GM18511 (cell line): Measurements from ENCODE around the gene OBI1.

Experiments used
- ATAC-seq: cut with Tn5 transposase; IDR thresholded peaks from one replicate; pipeline ENCODE4 v1.9.1; 2021; ENCODE audit warnings: mild to moderate bottlenecking, moderate library complexity; ENCODE audit not compliant: unreplicated experiment

The OBI1 gene

GRCh38 chr13:78593129-78593528, 65.8 kb downstream of the OBI1 start:
- no peak for ATAC-seq

DNA sequence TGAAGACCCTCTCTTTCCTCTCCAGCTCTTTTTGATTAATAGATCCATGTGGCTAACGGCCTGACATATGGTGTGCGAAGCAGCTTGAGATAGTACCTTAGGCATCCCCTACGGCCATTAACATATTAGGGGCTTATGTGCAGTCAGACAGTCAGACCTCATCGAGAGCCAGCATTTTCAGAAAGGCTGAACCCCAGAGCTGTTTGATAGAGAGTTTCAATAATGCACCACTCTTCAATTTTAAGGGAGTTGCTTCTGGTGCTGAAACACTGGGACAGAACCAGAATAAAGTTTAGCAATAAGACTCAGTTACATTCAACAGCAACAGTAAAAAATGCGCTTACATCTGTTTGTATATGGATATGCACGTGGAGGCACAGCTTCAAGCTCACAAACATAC, 66.4 kb downstream of the OBI1 start:
- no peak for ATAC-seq

GRCh38 chr13:78589206-78589605, 69.7 kb downstream of the OBI1 start:
- ATAC-seq, result no peak

GRCh38 chr13:78587395-78587794, 71.6 kb downstream of the OBI1 start:
- no peak for ATAC-seq

GRCh38 chr13:78586706-78587105, 72.2 kb downstream of the OBI1 start:
- ATAC-seq, result no peak

- ATAC-seq, result no peak
Observed at GRCh38 chr13:78576261-78576660, 82.7 kb downstream of the OBI1 start.

DNA sequence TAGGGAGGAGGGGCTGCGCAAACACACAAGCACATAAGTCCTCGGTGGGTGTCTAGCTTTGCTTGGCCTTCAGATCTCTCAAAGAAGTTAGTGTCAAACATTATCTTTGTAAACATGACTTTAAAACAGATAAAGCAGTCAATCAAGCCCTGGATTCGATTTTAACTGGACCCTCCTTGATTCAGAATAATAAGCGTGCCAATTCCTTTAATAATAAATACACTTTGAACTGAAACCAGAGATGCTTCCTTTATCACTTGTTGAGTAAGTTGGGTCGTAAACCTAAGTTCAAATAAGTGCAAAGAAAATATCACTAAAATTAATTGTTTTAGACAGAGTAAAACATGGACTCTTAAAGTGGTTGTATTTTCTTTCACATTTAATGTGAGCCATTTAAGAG, 86.5 kb downstream of the OBI1 start:
- no peak for ATAC-seq

DNA sequence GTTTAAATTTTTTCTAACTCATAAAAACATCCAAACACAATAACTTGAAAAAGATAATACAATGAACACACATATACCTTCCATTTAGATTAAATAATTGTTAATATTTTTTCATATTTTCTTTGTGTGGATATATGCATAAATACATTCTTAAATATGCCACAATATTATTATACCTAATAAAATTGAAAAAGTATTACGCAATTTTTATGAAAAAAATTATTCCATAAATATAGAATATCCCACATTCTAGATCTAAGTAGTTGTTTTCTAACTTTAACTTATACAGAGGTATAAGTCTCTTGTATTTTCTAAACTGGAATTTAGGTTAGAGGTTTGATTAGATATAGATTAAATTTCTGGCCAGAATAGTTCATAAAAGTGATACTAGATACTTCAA, 89.9 kb downstream of the OBI1 start:
- ATAC-seq, result no peak

DNA sequence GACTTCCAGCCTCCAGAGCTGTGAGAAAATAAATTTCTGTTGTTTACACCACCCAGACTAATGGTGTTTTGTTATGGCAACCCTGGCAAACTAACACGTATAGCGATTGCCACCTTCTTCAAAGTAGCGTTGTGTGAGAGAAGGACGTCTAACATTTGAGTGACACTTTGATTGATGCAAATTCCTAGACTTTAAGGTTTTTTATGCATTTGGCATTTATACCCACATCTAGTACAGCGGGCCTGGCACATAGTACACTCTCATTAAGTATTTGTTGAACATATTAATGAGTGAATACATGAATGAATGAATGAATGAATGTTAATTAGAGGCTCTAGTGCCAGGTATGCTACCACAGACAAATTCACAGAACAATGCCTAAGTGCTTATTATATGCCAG, 92.3 kb downstream of the OBI1 start:
- ATAC-seq, result no peak
